Measurements from ENCODE around the gene NLK.

Gene NLK

GRCh38 chr17:27994586-27994985, 47.9 kb upstream of the NLK start:
- ATAC-seq = no peak
- no peak for TF ChIP-seq GLIS3 (CRISPR knock-in tag; IDR thresholded peaks at IDR 0.05)
- TF ChIP-seq RARB (CRISPR knock-in tag; IDR thresholded peaks at IDR 0.05) = no peak
- TF ChIP-seq ZNF565 (CRISPR knock-in tag; conservative IDR thresholded peaks at IDR 0.05; ENCODE audit: low read depth) = no peak
- no peak for TF ChIP-seq ARNTL (CRISPR knock-in tag; IDR thresholded peaks at IDR 0.05; ENCODE audit: borderline replicate concordance, low read depth)
- no peak for TF ChIP-seq CREB5 (CRISPR knock-in tag; IDR thresholded peaks at IDR 0.05; ENCODE audit: low read depth)
- no peak for TF ChIP-seq TSHZ2 (CRISPR knock-in tag; IDR thresholded peaks at IDR 0.05)
- TF ChIP-seq ZC3H10 (CRISPR knock-in tag; IDR thresholded peaks at IDR 0.05) = no peak
- TF ChIP-seq ZNF70 (CRISPR knock-in tag; IDR thresholded peaks at IDR 0.05) = no peak

GRCh38 chr17:27995554-27995953, 46.9 kb upstream of the NLK start:
- no peak for ATAC-seq
- no peak for TF ChIP-seq ZNF565 (CRISPR knock-in tag; conservative IDR thresholded peaks at IDR 0.05; ENCODE audit: low read depth)
- no peak for TF ChIP-seq ZNF8 (CRISPR knock-in tag; IDR thresholded peaks at IDR 0.05)
- TF ChIP-seq SNAI2 (CRISPR knock-in tag; IDR thresholded peaks at IDR 0.05) = no peak
- no peak for TF ChIP-seq ZFP30 (CRISPR knock-in tag; IDR thresholded peaks at IDR 0.05)
- no peak for TF ChIP-seq PATZ1 (CRISPR knock-in tag; IDR thresholded peaks at IDR 0.05; ENCODE audit: borderline replicate concordance)
- no peak for TF ChIP-seq OSR1 (CRISPR knock-in tag; IDR thresholded peaks at IDR 0.05)
- no peak for TF ChIP-seq ZNF70 (CRISPR knock-in tag; IDR thresholded peaks at IDR 0.05)
- no peak for TF ChIP-seq RARB (CRISPR knock-in tag; IDR thresholded peaks at IDR 0.05)
- no peak for TF ChIP-seq TOX (CRISPR knock-in tag; IDR thresholded peaks at IDR 0.05; ENCODE audit: borderline replicate concordance)
- TF ChIP-seq TSHZ2 (CRISPR knock-in tag; IDR thresholded peaks at IDR 0.05) = no peak
- no peak for TF ChIP-seq ISL1 (CRISPR knock-in tag; IDR thresholded peaks at IDR 0.05)
- TF ChIP-seq CSDC2 (CRISPR knock-in tag; IDR thresholded peaks at IDR 0.05) = no peak
- TF ChIP-seq GLIS3 (CRISPR knock-in tag; IDR thresholded peaks at IDR 0.05) = no peak
- TF ChIP-seq CREB5 (CRISPR knock-in tag; IDR thresholded peaks at IDR 0.05; ENCODE audit: low read depth) = no peak
- TF ChIP-seq ZC3H10 (CRISPR knock-in tag; IDR thresholded peaks at IDR 0.05) = no peak
- no peak for TF ChIP-seq ARNTL (CRISPR knock-in tag; IDR thresholded peaks at IDR 0.05; ENCODE audit: borderline replicate concordance, low read depth)
- no peak for TF ChIP-seq ZFP3 (CRISPR knock-in tag; IDR thresholded peaks at IDR 0.05)

- TF ChIP-seq GLIS3 (CRISPR knock-in tag; IDR thresholded peaks at IDR 0.05) (no peak), ZFP3 (CRISPR knock-in tag; IDR thresholded peaks at IDR 0.05) (no peak), CSRNP3 (CRISPR knock-in tag; IDR thresholded peaks at IDR 0.05) (no peak), ZNF8 (CRISPR knock-in tag; IDR thresholded peaks at IDR 0.05) (no peak), ISL1 (CRISPR knock-in tag; IDR thresholded peaks at IDR 0.05) (no peak), BACH2 (CRISPR knock-in tag; IDR thresholded peaks at IDR 0.05; ENCODE audit: borderline replicate concordance) (no peak), CSDC2 (CRISPR knock-in tag; IDR thresholded peaks at IDR 0.05) (no peak), ARNTL (CRISPR knock-in tag; IDR thresholded peaks at IDR 0.05; ENCODE audit: borderline replicate concordance, low read depth) (no peak)
- no peak for ATAC-seq
Measured at GRCh38 chr17:27996202-27997043, 46.1 kb upstream of the NLK start.

All from SK-N-SH treated with all-trans-retinoic acid at 6 μM for 48 hours (cell line).